ENCODE results near the gene DDX41. TPM values are rescaled to one million over a fixed set of nuclear protein-coding genes. Genes with fewer than 3 reads are reported as not detected.

DDX41 gene
- total and polyA plus RNA-seq, 2 of the 13 experiments (the other 11 are each of a cell fraction or from before 2014, with no cell fraction given) = 62.8 to 105 TPM

DNA sequence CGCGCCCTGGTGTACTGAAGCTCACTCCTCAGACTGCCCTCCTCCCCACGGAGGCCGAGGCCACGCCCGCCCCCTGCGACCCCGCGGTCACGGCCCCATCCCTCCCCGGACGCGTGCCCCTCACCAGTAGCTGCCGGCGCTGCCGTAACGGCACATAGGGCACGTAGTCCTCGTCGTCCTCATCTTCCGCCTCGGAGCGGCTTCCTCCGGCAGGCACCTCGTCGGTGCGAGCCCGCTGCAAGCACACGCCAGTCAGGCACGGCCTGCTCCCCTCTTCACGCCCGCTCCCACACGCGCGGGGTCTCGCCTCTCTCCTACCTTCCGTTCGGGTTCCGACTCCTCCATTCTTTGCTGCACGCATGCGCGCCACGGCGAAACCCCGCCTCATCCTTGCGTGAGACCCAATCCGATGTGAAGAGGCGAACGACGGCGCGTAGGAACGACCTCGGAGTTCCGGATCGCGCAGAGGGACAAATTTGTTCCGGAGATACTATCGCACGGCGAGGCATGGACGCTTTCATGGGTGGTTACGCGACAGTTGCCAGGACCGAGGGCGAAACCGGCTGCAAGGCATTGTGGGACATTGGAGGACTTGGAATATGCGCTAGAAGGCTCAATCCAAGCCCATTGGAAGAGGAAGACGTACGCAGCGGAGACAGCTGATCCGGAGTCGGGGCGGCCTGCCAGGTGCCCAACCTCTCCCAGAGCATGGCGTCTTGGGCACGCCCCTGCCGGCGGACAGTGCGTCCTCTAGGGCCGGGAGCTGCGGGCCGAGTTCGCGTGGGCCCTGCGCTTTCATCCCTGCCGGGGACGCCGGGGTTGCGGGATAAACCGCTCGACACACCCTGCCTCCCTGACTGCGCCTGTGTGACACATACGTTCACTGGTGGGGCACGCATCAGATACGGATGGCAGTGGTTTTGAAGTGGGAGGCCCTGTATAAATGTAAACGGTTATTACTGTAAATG is at the start of gene DDX41 (continued):
- TF ChIP-seq, protein P1, sequence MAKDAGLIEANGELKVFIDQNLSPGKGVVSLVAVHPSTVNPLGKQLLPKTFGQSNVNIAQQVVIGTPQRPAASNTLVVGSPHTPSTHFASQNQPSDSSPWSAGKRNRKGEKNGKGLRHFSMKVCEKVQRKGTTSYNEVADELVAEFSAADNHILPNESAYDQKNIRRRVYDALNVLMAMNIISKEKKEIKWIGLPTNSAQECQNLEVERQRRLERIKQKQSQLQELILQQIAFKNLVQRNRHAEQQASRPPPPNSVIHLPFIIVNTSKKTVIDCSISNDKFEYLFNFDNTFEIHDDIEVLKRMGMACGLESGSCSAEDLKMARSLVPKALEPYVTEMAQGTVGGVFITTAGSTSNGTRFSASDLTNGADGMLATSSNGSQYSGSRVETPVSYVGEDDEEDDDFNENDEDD (CRISPR knock-in tag; IDR thresholded peaks at IDR 0.05; ENCODE audit: borderline replicate concordance) = peak; percentile 88
- TF ChIP-seq ATF1 (CRISPR knock-in tag; IDR thresholded peaks at IDR 0.05) = peak; percentile 88
- TF ChIP-seq MED1 (CRISPR knock-in tag; IDR thresholded peaks at IDR 0.05) = peak; percentile 82
- TF ChIP-seq ZNF547 (CRISPR knock-in tag; IDR thresholded peaks at IDR 0.05) = peak; percentile 68; the same call in 1 of the 2 replicates
- TF ChIP-seq SP1 (IDR thresholded peaks at IDR 0.05) = no peak
- TF ChIP-seq SP1 (CRISPR knock-in tag; IDR thresholded peaks at IDR 0.05) = peak; percentile 65
- peak; percentile 52; the same call in 1 of the 2 replicates for TF ChIP-seq RFX1 (IDR thresholded peaks at IDR 0.05)
- TF ChIP-seq, protein P2, sequence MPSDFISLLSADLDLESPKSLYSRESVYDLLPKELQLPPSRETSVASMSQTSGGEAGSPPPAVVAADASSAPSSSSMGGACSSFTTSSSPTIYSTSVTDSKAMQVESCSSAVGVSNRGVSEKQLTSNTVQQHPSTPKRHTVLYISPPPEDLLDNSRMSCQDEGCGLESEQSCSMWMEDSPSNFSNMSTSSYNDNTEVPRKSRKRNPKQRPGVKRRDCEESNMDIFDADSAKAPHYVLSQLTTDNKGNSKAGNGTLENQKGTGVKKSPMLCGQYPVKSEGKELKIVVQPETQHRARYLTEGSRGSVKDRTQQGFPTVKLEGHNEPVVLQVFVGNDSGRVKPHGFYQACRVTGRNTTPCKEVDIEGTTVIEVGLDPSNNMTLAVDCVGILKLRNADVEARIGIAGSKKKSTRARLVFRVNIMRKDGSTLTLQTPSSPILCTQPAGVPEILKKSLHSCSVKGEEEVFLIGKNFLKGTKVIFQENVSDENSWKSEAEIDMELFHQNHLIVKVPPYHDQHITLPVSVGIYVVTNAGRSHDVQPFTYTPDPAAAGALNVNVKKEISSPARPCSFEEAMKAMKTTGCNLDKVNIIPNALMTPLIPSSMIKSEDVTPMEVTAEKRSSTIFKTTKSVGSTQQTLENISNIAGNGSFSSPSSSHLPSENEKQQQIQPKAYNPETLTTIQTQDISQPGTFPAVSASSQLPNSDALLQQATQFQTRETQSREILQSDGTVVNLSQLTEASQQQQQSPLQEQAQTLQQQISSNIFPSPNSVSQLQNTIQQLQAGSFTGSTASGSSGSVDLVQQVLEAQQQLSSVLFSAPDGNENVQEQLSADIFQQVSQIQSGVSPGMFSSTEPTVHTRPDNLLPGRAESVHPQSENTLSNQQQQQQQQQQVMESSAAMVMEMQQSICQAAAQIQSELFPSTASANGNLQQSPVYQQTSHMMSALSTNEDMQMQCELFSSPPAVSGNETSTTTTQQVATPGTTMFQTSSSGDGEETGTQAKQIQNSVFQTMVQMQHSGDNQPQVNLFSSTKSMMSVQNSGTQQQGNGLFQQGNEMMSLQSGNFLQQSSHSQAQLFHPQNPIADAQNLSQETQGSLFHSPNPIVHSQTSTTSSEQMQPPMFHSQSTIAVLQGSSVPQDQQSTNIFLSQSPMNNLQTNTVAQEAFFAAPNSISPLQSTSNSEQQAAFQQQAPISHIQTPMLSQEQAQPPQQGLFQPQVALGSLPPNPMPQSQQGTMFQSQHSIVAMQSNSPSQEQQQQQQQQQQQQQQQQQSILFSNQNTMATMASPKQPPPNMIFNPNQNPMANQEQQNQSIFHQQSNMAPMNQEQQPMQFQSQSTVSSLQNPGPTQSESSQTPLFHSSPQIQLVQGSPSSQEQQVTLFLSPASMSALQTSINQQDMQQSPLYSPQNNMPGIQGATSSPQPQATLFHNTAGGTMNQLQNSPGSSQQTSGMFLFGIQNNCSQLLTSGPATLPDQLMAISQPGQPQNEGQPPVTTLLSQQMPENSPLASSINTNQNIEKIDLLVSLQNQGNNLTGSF (CRISPR knock-in tag; IDR thresholded peaks at IDR 0.05) = peak; percentile 63; the same call in 1 of the 2 replicates
- no peak for TF ChIP-seq ZNF737 (CRISPR knock-in tag; IDR thresholded peaks at IDR 0.05; ENCODE audit: borderline replicate concordance)
- TF ChIP-seq, protein P3, sequence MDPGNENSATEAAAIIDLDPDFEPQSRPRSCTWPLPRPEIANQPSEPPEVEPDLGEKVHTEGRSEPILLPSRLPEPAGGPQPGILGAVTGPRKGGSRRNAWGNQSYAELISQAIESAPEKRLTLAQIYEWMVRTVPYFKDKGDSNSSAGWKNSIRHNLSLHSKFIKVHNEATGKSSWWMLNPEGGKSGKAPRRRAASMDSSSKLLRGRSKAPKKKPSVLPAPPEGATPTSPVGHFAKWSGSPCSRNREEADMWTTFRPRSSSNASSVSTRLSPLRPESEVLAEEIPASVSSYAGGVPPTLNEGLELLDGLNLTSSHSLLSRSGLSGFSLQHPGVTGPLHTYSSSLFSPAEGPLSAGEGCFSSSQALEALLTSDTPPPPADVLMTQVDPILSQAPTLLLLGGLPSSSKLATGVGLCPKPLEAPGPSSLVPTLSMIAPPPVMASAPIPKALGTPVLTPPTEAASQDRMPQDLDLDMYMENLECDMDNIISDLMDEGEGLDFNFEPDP (CRISPR knock-in tag; conservative IDR thresholded peaks at IDR 0.05) = no peak
- TF ChIP-seq HNRNPK (IDR thresholded peaks at IDR 0.05; ENCODE audit: low read depth, low read length, poor library complexity, severe bottlenecking) = no peak
- TF ChIP-seq, protein P4, sequence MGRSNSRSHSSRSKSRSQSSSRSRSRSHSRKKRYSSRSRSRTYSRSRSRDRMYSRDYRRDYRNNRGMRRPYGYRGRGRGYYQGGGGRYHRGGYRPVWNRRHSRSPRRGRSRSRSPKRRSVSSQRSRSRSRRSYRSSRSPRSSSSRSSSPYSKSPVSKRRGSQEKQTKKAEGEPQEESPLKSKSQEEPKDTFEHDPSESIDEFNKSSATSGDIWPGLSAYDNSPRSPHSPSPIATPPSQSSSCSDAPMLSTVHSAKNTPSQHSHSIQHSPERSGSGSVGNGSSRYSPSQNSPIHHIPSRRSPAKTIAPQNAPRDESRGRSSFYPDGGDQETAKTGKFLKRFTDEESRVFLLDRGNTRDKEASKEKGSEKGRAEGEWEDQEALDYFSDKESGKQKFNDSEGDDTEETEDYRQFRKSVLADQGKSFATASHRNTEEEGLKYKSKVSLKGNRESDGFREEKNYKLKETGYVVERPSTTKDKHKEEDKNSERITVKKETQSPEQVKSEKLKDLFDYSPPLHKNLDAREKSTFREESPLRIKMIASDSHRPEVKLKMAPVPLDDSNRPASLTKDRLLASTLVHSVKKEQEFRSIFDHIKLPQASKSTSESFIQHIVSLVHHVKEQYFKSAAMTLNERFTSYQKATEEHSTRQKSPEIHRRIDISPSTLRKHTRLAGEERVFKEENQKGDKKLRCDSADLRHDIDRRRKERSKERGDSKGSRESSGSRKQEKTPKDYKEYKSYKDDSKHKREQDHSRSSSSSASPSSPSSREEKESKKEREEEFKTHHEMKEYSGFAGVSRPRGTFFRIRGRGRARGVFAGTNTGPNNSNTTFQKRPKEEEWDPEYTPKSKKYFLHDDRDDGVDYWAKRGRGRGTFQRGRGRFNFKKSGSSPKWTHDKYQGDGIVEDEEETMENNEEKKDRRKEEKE (IDR thresholded peaks at IDR 0.05) = no peak
- TF ChIP-seq NCOA5 (CRISPR knock-in tag; IDR thresholded peaks at IDR 0.05) = no peak
- TF ChIP-seq, protein P5, sequence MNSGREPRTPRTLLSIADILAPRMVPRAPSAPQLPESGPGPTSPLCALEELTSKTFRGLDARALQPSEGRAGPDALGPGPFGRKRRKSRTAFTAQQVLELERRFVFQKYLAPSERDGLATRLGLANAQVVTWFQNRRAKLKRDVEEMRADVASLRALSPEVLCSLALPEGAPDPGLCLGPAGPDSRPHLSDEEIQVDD (CRISPR knock-in tag; IDR thresholded peaks at IDR 0.05; ENCODE audit: borderline replicate concordance) = peak; percentile 90; the same call in 1 of the 2 replicates
- TF ChIP-seq RFXAP (CRISPR knock-in tag; IDR thresholded peaks at IDR 0.05; ENCODE audit: borderline replicate concordance) = peak; percentile 96
- 0 out of 2 replicates have a peak, but pooled peaks have one; percentile 82 for TF ChIP-seq KAT7 (CRISPR knock-in tag; IDR thresholded peaks at IDR 0.05; ENCODE audit: borderline replicate concordance)
- TF ChIP-seq ZNF577 (CRISPR knock-in tag; IDR thresholded peaks at IDR 0.05; ENCODE audit: borderline replicate concordance, low read depth) = 0 out of 2 replicates have a peak, but pooled peaks have one; percentile 82

All from HepG2 (cell line).